ENCODE results near the gene INPP1.

The INPP1 gene

GRCh38 chr2:190360965-190361364 is 17.6 kb downstream of the INPP1 start:
- no peak for TF ChIP-seq REST (IDR thresholded peaks at IDR 0.05; ENCODE audit: insufficient read depth in 1 of 2, low read depth in 2 of 2, low read length in 2 of 2)
- TF ChIP-seq TAF1 (IDR thresholded peaks at IDR 0.05; ENCODE audit: borderline replicate concordance, insufficient read depth, low read length), result no peak
- TF ChIP-seq POLR2AphosphoS5 (IDR thresholded peaks at IDR 0.05; ENCODE audit: low read depth, low read length), result no peak
- TF ChIP-seq FOXP2 (optimal IDR thresholded peaks at IDR 0.05; ENCODE audit: borderline replicate concordance, extremely low read depth, extremely low read length, insufficient read depth), result no peak
- TF ChIP-seq SIN3A (IDR thresholded peaks at IDR 0.05; ENCODE audit: borderline replicate concordance, insufficient read depth, low read length), result no peak

GRCh38 chr2:190361572-190361971 is 18.2 kb downstream of the INPP1 start:
- TF ChIP-seq REST (IDR thresholded peaks at IDR 0.05; ENCODE audit: insufficient read depth in 1 of 2, low read depth in 2 of 2, low read length in 2 of 2), result no peak
- no peak for TF ChIP-seq TAF1 (IDR thresholded peaks at IDR 0.05; ENCODE audit: borderline replicate concordance, insufficient read depth, low read length)
- TF ChIP-seq POLR2AphosphoS5 (IDR thresholded peaks at IDR 0.05; ENCODE audit: low read depth, low read length), result no peak
- TF ChIP-seq FOXP2 (optimal IDR thresholded peaks at IDR 0.05; ENCODE audit: borderline replicate concordance, extremely low read depth, extremely low read length, insufficient read depth), result no peak
- TF ChIP-seq SIN3A (IDR thresholded peaks at IDR 0.05; ENCODE audit: borderline replicate concordance, insufficient read depth, low read length), result no peak

GRCh38 chr2:190362894-190363293 is 19.5 kb downstream of the INPP1 start:
- TF ChIP-seq SIN3A (IDR thresholded peaks at IDR 0.05; ENCODE audit: borderline replicate concordance, insufficient read depth, low read length) (no peak), REST (IDR thresholded peaks at IDR 0.05; ENCODE audit: insufficient read depth in 1 of 2, low read depth in 2 of 2, low read length in 2 of 2) (no peak), TAF1 (IDR thresholded peaks at IDR 0.05; ENCODE audit: borderline replicate concordance, insufficient read depth, low read length) (no peak), FOXP2 (optimal IDR thresholded peaks at IDR 0.05; ENCODE audit: borderline replicate concordance, extremely low read depth, extremely low read length, insufficient read depth) (no peak), POLR2AphosphoS5 (IDR thresholded peaks at IDR 0.05; ENCODE audit: low read depth, low read length) (no peak)

GRCh38 chr2:190365499-190366204 is 22.3 kb downstream of the INPP1 start:
- TF ChIP-seq POLR2AphosphoS5 (IDR thresholded peaks at IDR 0.05; ENCODE audit: low read depth, low read length), result no peak
- no peak for TF ChIP-seq TAF1 (IDR thresholded peaks at IDR 0.05; ENCODE audit: borderline replicate concordance, insufficient read depth, low read length)
- no peak for TF ChIP-seq REST (IDR thresholded peaks at IDR 0.05; ENCODE audit: insufficient read depth in 1 of 2, low read depth in 2 of 2, low read length in 2 of 2)
- no peak for TF ChIP-seq FOXP2 (optimal IDR thresholded peaks at IDR 0.05; ENCODE audit: borderline replicate concordance, extremely low read depth, extremely low read length, insufficient read depth)
- no peak for TF ChIP-seq SIN3A (IDR thresholded peaks at IDR 0.05; ENCODE audit: borderline replicate concordance, insufficient read depth, low read length)
